ENCODE measurements around the gene MKRN2.
"Not testable (repeated sequence)": the region's sequence is repeated elsewhere in the genome, so short reads cannot be mapped to it uniquely, and the experiment has no call there.

The MKRN2 gene

GRCh38 chr3:12630843-12631242 is 74.0 kb downstream of the MKRN2 start:
- not testable (repeated sequence) for DNase-seq

- no peak for DNase-seq
These were observed 75.6 kb downstream of the MKRN2 start for GRCh38 chr3:12632523-12632922.

- DNase-seq: no peak
These were observed 76.2 kb downstream of the MKRN2 start for GRCh38 chr3:12633108-12633507.
